ENCODE measurements around the gene BNIP5. TPM values are rescaled to one million over a fixed set of nuclear protein-coding genes. Genes with fewer than 3 reads are reported as not detected.

Gene BNIP5
- total RNA-seq, 1 experiment from 2014 or later, result not detected

- TF ChIP-seq, protein P1, sequence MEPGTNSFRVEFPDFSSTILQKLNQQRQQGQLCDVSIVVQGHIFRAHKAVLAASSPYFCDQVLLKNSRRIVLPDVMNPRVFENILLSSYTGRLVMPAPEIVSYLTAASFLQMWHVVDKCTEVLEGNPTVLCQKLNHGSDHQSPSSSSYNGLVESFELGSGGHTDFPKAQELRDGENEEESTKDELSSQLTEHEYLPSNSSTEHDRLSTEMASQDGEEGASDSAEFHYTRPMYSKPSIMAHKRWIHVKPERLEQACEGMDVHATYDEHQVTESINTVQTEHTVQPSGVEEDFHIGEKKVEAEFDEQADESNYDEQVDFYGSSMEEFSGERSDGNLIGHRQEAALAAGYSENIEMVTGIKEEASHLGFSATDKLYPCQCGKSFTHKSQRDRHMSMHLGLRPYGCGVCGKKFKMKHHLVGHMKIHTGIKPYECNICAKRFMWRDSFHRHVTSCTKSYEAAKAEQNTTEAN (CRISPR knock-in tag; IDR thresholded peaks at IDR 0.05), result no peak
- TF ChIP-seq JAZF1 (CRISPR knock-in tag; IDR thresholded peaks at IDR 0.05) (no peak), GTF2I (CRISPR knock-in tag; conservative IDR thresholded peaks at IDR 0.05) (no peak), ZNF416 (CRISPR knock-in tag; IDR thresholded peaks at IDR 0.05) (no peak), ETV6 (CRISPR knock-in tag; IDR thresholded peaks at IDR 0.05) (no peak), ZNF317 (CRISPR knock-in tag; IDR thresholded peaks at IDR 0.05; ENCODE audit: borderline replicate concordance, low read depth) (no peak), CDX4 (CRISPR knock-in tag; IDR thresholded peaks at IDR 0.05; ENCODE audit: borderline replicate concordance) (no peak), GRHL2 (CRISPR knock-in tag; IDR thresholded peaks at IDR 0.05; ENCODE audit: insufficient replicate concordance, severe bottlenecking) (no peak)
- TF ChIP-seq, protein P2, sequence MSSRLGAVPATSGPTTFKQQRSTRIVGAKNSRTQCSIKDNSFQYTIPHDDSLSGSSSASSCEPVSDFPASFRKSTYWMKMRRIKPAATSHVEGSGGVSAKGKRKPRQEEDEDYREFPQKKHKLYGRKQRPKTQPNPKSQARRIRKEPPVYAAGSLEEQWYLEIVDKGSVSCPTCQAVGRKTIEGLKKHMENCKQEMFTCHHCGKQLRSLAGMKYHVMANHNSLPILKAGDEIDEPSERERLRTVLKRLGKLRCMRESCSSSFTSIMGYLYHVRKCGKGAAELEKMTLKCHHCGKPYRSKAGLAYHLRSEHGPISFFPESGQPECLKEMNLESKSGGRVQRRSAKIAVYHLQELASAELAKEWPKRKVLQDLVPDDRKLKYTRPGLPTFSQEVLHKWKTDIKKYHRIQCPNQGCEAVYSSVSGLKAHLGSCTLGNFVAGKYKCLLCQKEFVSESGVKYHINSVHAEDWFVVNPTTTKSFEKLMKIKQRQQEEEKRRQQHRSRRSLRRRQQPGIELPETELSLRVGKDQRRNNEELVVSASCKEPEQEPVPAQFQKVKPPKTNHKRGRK (CRISPR knock-in tag; IDR thresholded peaks at IDR 0.05; ENCODE audit: borderline replicate concordance), result no peak
Observed at GRCh38 chr6:36358226-36358915, 21.7 kb upstream of the BNIP5 start (continued).

GRCh38 chr6:36357872-36358225, 21.2 kb upstream of the BNIP5 start:
- ATAC-seq, result no peak

More at GRCh38 chr6:36357872-36358225, 21.2 kb upstream of the BNIP5 start:
- Mint-ChIP-seq H3K9me3 (peaks cover 9% of the 10 kb centered on the region), H3K27ac (no peak overlapping the region), H3K36me3 (no peaks in the 10 kb centered on the region; the same call in 1 of the 2 replicates), H3K27me3 (ENCODE audit: low read depth) (peaks cover under 1% of the 10 kb centered on the region; the same call in 1 of the 2 replicates), H3K4me3 (no peak overlapping the region), H3K4me1 (no peaks in the 10 kb centered on the region)
- TF ChIP-seq, protein P2 (CRISPR knock-in tag; IDR thresholded peaks at IDR 0.05; ENCODE audit: borderline replicate concordance), result no peak
- TF ChIP-seq HMGA2 (CRISPR knock-in tag; IDR thresholded peaks at IDR 0.05), result no peak
- TF ChIP-seq EMX1 (CRISPR knock-in tag; IDR thresholded peaks at IDR 0.05), result no peak
- TF ChIP-seq MAX (CRISPR knock-in tag; IDR thresholded peaks at IDR 0.05), result no peak
- no peak for TF ChIP-seq FOXJ3 (CRISPR knock-in tag; IDR thresholded peaks at IDR 0.05; ENCODE audit: borderline replicate concordance)
- TF ChIP-seq ZNF263 (CRISPR knock-in tag; IDR thresholded peaks at IDR 0.05; ENCODE audit: low read depth), result no peak
- no peak for TF ChIP-seq ATF6 (CRISPR knock-in tag; IDR thresholded peaks at IDR 0.05)
- TF ChIP-seq ERG (CRISPR knock-in tag; IDR thresholded peaks at IDR 0.05), result no peak
- TF ChIP-seq NR3C1 (CRISPR knock-in tag; conservative IDR thresholded peaks at IDR 0.05; ENCODE audit: low read depth), result no peak
- no peak for TF ChIP-seq ZNF532 (CRISPR knock-in tag; IDR thresholded peaks at IDR 0.05; ENCODE audit: borderline replicate concordance)
- TF ChIP-seq, protein P3, sequence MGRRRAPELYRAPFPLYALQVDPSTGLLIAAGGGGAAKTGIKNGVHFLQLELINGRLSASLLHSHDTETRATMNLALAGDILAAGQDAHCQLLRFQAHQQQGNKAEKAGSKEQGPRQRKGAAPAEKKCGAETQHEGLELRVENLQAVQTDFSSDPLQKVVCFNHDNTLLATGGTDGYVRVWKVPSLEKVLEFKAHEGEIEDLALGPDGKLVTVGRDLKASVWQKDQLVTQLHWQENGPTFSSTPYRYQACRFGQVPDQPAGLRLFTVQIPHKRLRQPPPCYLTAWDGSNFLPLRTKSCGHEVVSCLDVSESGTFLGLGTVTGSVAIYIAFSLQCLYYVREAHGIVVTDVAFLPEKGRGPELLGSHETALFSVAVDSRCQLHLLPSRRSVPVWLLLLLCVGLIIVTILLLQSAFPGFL (CRISPR knock-in tag; IDR thresholded peaks at IDR 0.05; ENCODE audit: borderline replicate concordance), result no peak
- TF ChIP-seq TEAD1 (CRISPR knock-in tag; IDR thresholded peaks at IDR 0.05), result no peak
- ChIA-PET CTCF (interaction anchor here (0.9 to 1.8 kb wide), 5 partner anchors 17 to 219 kb away, joined by 3 to 12 read pairs (median 4); no protein-coding TSS in a partner anchor), POLR2A (no interaction called here)
- no peak for DNase-seq (ENCODE audit: low spot score)
